SK-N-SH treated with all-trans-retinoic acid at 6 μM for 48 hours (cell line): Measurements from ENCODE around the gene CST9L.

Experiments used
- ATAC-seq: fragments of 200-7000 bp; cut with Tn5 transposase; 3 replicates; pipeline ENCODE4 v1.9.1; 2020; ENCODE audit warnings: mild to moderate bottlenecking, moderate library complexity
- ARNTL ChIP-seq: fragments of 450-650 bp; formaldehyde crosslinking; IDR thresholded peaks from 2 replicates; pipeline ENCODE4 v1.5.0; 2020; ENCODE audit warnings: low read depth, mild to moderate bottlenecking, moderate library complexity, borderline replicate concordance
- BACH2 ChIP-seq: fragments of 250-450 bp; sonication (Bioruptor Pico); IDR thresholded peaks from 2 replicates; pipeline ENCODE4 v1.9.0; 2021; ENCODE audit warnings: mild to moderate bottlenecking, borderline replicate concordance
- CSDC2 ChIP-seq: fragments of 250-450 bp; sonication (Bioruptor Pico); IDR thresholded peaks from 2 replicates; pipeline ENCODE4 v1.5.0; 2020; ENCODE audit warnings: mild to moderate bottlenecking, moderate library complexity
- ESRRG ChIP-seq: fragments of 250-450 bp; sonication (Bioruptor Pico); IDR thresholded peaks from 2 replicates; pipeline ENCODE4 v1.6.1; 2021; ENCODE audit warnings: mild to moderate bottlenecking
- GLIS3 ChIP-seq: fragments of 250-450 bp; sonication (Bioruptor Pico); IDR thresholded peaks from 2 replicates; pipeline ENCODE4 v1.5.0; 2020; ENCODE audit warnings: mild to moderate bottlenecking, moderate library complexity
- ISL1 ChIP-seq: fragments of 250-450 bp; sonication (Bioruptor Pico); IDR thresholded peaks from 2 replicates; pipeline ENCODE4 v2.1.2; 2022; ENCODE audit warnings: mild to moderate bottlenecking, moderate library complexity
- OSR1 ChIP-seq: fragments of 250-450 bp; sonication (Bioruptor Pico); IDR thresholded peaks from 2 replicates; pipeline ENCODE4 v1.8.0; 2022; ENCODE audit warnings: moderate library complexity, mild to moderate bottlenecking, inconsistent platforms
- PPARA ChIP-seq: fragments of 250-450 bp; sonication (Bioruptor Pico); IDR thresholded peaks from 2 replicates; pipeline ENCODE4 v1.5.0; 2020; ENCODE audit warnings: mild to moderate bottlenecking, borderline replicate concordance
- RARB ChIP-seq: fragments of 250-450 bp; sonication (Bioruptor Pico); IDR thresholded peaks from 2 replicates; pipeline ENCODE4 v1.8.0; 2021; ENCODE audit warnings: mild to moderate bottlenecking, moderate library complexity
- TCF4 ChIP-seq: fragments of 250-450 bp; sonication (Bioruptor Pico); IDR thresholded peaks from 2 replicates; pipeline ENCODE4 v1.8.0; 2021; ENCODE audit warnings: mild to moderate bottlenecking, moderate library complexity, borderline replicate concordance
- TOX ChIP-seq: fragments of 250-450 bp; sonication (Bioruptor Pico); IDR thresholded peaks from 2 replicates; pipeline ENCODE4 v1.8.0; 2021; ENCODE audit warnings: mild to moderate bottlenecking, moderate library complexity, borderline replicate concordance
- ZFP3 ChIP-seq: fragments of 250-450 bp; sonication (Bioruptor Pico); IDR thresholded peaks from 2 replicates; pipeline ENCODE4 v1.5.0; 2020; ENCODE audit warnings: mild to moderate bottlenecking, moderate library complexity
- ZFP30 ChIP-seq: fragments of 450-650 bp; formaldehyde crosslinking; IDR thresholded peaks from 2 replicates; pipeline ENCODE4 v1.5.0; 2022; ENCODE audit warnings: mild to moderate bottlenecking, moderate library complexity
- ZNF8 ChIP-seq: fragments of 450-650 bp; formaldehyde crosslinking; IDR thresholded peaks from 2 replicates; pipeline ENCODE4 v1.5.0; 2020; ENCODE audit warnings: mild to moderate bottlenecking, moderate library complexity
- TF ChIP-seq, protein P1 (sequence below): fragments of 250-450 bp; sonication (Bioruptor Pico); IDR thresholded peaks from 2 replicates; pipeline ENCODE4 v1.8.0; 2020; ENCODE audit warnings: mild to moderate bottlenecking, moderate library complexity, borderline replicate concordance
- TF ChIP-seq, protein P2 (sequence below): fragments of 250-450 bp; sonication (Bioruptor Pico); IDR thresholded peaks from 2 replicates; pipeline ENCODE4 v1.5.0; 2020; ENCODE audit warnings: mild to moderate bottlenecking, moderate library complexity
- TF ChIP-seq, protein P3 (sequence below): fragments of 250-450 bp; sonication (Bioruptor Pico); IDR thresholded peaks from 2 replicates; pipeline ENCODE4 v1.8.0; 2021; ENCODE audit warnings: low read depth, mild to moderate bottlenecking, moderate library complexity, borderline replicate concordance
- TF ChIP-seq, protein P4 (sequence below): fragments of 250-450 bp; sonication (Bioruptor Pico); IDR thresholded peaks from 2 replicates; pipeline ENCODE4 v1.5.1; 2021; ENCODE audit warnings: mild to moderate bottlenecking, moderate library complexity
- TF ChIP-seq, protein P5 (sequence below): fragments of 250-450 bp; sonication (Bioruptor Pico); IDR thresholded peaks from 2 replicates; pipeline ENCODE4 v1.5.1; 2020; ENCODE audit warnings: low read depth, mild to moderate bottlenecking, moderate library complexity

Gene CST9L

DNA sequence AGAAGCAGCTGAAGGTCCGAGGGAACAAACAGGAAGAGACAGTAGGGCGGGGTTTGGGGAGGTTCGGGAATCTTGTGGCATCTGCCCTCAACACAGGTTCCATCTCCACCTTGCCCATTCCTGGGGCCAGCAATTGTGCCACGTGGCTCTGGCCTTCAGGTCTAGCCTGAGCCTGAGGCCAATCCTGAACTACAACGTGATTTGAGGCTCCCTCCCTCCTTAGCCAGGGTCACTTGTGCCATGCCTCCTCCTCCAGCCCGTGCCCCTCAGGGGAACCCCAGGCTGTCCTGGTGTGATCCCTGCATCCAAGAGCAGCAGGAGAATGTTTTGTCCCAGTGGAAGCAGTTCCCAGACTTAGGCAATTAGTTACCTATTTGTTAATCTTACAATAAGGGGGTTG is 34.4 kb upstream of the CST9L start:
- ATAC-seq = no peak
- TF ChIP-seq, protein P1, sequence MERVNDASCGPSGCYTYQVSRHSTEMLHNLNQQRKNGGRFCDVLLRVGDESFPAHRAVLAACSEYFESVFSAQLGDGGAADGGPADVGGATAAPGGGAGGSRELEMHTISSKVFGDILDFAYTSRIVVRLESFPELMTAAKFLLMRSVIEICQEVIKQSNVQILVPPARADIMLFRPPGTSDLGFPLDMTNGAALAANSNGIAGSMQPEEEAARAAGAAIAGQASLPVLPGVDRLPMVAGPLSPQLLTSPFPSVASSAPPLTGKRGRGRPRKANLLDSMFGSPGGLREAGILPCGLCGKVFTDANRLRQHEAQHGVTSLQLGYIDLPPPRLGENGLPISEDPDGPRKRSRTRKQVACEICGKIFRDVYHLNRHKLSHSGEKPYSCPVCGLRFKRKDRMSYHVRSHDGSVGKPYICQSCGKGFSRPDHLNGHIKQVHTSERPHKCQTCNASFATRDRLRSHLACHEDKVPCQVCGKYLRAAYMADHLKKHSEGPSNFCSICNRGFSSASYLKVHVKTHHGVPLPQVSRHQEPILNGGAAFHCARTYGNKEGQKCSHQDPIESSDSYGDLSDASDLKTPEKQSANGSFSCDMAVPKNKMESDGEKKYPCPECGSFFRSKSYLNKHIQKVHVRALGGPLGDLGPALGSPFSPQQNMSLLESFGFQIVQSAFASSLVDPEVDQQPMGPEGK (CRISPR knock-in tag) = no peak
- TF ChIP-seq TCF4 (CRISPR knock-in tag) = no peak
- no peak for TF ChIP-seq ESRRG (CRISPR knock-in tag)
- TF ChIP-seq TOX (CRISPR knock-in tag) = no peak
- TF ChIP-seq, protein P2, sequence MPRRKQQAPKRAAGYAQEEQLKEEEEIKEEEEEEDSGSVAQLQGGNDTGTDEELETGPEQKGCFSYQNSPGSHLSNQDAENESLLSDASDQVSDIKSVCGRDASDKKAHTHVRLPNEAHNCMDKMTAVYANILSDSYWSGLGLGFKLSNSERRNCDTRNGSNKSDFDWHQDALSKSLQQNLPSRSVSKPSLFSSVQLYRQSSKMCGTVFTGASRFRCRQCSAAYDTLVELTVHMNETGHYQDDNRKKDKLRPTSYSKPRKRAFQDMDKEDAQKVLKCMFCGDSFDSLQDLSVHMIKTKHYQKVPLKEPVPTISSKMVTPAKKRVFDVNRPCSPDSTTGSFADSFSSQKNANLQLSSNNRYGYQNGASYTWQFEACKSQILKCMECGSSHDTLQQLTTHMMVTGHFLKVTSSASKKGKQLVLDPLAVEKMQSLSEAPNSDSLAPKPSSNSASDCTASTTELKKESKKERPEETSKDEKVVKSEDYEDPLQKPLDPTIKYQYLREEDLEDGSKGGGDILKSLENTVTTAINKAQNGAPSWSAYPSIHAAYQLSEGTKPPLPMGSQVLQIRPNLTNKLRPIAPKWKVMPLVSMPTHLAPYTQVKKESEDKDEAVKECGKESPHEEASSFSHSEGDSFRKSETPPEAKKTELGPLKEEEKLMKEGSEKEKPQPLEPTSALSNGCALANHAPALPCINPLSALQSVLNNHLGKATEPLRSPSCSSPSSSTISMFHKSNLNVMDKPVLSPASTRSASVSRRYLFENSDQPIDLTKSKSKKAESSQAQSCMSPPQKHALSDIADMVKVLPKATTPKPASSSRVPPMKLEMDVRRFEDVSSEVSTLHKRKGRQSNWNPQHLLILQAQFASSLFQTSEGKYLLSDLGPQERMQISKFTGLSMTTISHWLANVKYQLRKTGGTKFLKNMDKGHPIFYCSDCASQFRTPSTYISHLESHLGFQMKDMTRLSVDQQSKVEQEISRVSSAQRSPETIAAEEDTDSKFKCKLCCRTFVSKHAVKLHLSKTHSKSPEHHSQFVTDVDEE (CRISPR knock-in tag) = no peak
- TF ChIP-seq OSR1 = no peak
- no peak for TF ChIP-seq ZFP30 (CRISPR knock-in tag)
- TF ChIP-seq GLIS3 = no peak
- TF ChIP-seq PPARA (CRISPR knock-in tag) = no peak
- TF ChIP-seq ARNTL (CRISPR knock-in tag) = no peak
- TF ChIP-seq CSDC2 (CRISPR knock-in tag) = no peak
- no peak for TF ChIP-seq ZNF8
- no peak for TF ChIP-seq RARB (CRISPR knock-in tag)
- TF ChIP-seq ZFP3 = no peak

DNA sequence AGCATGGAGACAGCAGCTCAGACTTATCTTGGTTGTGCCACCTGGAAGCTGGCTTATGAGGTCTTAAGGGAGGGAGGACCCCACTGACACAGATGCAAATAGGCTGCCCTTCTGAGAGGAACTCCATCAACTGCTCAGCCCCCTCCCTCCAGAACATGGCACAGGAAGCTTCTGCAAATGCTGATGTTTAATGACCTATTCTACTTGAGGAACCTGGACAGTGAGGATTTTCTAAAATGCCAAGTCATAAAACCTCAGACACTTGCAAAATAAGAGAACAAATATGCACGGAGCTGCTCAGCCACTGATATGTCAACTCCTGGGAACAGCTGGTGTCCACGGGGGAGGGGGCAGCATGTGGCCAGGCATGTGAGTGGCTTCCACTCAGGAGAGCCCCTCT is 34.0 kb upstream of the CST9L start:
- ATAC-seq = no peak
- TF ChIP-seq, protein P3, sequence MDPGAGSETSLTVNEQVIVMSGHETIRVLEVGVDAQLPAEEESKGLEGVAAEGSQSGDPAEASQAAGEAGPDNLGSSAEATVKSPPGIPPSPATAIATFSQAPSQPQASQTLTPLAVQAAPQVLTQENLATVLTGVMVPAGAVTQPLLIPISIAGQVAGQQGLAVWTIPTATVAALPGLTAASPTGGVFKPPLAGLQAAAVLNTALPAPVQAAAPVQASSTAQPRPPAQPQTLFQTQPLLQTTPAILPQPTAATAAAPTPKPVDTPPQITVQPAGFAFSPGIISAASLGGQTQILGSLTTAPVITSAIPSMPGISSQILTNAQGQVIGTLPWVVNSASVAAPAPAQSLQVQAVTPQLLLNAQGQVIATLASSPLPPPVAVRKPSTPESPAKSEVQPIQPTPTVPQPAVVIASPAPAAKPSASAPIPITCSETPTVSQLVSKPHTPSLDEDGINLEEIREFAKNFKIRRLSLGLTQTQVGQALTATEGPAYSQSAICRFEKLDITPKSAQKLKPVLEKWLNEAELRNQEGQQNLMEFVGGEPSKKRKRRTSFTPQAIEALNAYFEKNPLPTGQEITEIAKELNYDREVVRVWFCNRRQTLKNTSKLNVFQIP = no peak
- TF ChIP-seq, protein P4, sequence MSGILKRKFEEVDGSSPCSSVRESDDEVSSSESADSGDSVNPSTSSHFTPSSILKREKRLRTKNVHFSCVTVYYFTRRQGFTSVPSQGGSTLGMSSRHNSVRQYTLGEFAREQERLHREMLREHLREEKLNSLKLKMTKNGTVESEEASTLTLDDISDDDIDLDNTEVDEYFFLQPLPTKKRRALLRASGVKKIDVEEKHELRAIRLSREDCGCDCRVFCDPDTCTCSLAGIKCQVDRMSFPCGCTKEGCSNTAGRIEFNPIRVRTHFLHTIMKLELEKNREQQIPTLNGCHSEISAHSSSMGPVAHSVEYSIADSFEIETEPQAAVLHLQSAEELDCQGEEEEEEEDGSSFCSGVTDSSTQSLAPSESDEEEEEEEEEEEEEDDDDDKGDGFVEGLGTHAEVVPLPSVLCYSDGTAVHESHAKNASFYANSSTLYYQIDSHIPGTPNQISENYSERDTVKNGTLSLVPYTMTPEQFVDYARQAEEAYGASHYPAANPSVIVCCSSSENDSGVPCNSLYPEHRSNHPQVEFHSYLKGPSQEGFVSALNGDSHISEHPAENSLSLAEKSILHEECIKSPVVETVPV = no peak
- TF ChIP-seq CSDC2 (CRISPR knock-in tag) = no peak
- TF ChIP-seq, protein P1 (CRISPR knock-in tag) = no peak
- TF ChIP-seq PPARA (CRISPR knock-in tag) = no peak
- no peak for TF ChIP-seq BACH2 (CRISPR knock-in tag)
- no peak for TF ChIP-seq GLIS3
- TF ChIP-seq TOX (CRISPR knock-in tag) = no peak

DNA sequence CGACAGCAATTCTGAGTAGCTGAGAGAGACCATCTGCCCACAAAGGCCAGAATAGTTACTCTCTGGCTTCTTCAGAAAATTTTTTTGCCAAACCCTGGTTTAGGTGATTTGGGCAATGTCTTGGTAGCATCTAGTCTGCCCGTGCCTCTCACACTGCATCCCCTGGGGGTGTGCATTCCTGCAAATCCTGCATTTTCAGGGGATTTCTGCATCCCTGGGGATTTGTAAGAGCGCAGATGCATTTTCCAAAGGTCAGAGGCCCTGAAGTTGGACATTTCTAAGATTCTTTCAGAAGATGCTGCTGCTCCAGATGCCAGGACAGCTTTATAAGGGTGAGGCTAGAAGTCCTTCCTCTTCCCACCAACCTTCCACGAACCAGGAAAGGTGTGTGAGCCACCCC is 33.4 kb upstream of the CST9L start:
- TF ChIP-seq BACH2 (CRISPR knock-in tag) = no peak
- TF ChIP-seq, protein P3 = no peak
- TF ChIP-seq, protein P5, sequence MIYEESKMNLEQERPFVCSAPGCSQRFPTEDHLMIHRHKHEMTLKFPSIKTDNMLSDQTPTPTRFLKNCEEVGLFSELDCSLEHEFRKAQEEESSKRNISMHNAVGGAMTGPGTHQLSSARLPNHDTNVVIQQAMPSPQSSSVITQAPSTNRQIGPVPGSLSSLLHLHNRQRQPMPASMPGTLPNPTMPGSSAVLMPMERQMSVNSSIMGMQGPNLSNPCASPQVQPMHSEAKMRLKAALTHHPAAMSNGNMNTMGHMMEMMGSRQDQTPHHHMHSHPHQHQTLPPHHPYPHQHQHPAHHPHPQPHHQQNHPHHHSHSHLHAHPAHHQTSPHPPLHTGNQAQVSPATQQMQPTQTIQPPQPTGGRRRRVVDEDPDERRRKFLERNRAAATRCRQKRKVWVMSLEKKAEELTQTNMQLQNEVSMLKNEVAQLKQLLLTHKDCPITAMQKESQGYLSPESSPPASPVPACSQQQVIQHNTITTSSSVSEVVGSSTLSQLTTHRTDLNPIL (CRISPR knock-in tag) = no peak
- no peak for TF ChIP-seq ISL1
- no peak for ATAC-seq
